ENCODE results near the gene TGDS. TPM values are rescaled to one million over a fixed set of nuclear protein-coding genes. Genes with fewer than 3 reads are reported as not detected.

TGDS gene
- total and polyA plus RNA-seq, 4 experiments from 2014 or later: 15.9 to 16.8 (median 16.3) TPM

DNA sequence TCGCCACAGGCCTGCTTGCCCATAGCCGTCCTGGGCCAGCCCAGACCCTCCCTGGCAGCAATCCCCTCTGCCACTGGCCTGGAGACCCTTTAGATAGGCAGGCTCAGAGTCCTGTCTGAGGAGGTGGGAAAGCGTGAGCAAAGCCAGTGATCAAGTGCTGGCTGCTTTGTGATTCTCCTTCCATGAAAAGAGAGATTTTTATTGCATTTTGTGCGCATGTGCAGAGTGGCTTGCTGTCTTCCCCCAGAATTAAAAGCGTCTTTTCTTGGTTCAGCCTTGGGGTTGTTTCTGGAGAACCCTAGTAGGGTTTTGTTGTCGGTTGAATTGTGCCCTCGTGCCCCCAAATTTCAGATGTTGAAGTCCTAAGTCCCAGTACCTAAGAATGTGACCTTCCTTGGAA lies 71.5 kb downstream of the TGDS start:
- CTCF ChIA-PET (ENCODE audit: partially characterized antibody): no interaction called here
- no peak for DNase-seq
- Mint-ChIP-seq H3K27me3 (peaks cover 3 to 7% of the 10 kb centered on the region in 2 donors), H3K36me3 (no peaks in the 10 kb centered on the region), H3K4me1 (no peaks in the 10 kb centered on the region), H3K4me3 (no peak overlapping the region), H3K27ac (no peak overlapping the region), H3K9me3 (peaks cover 0 to 9% (median 2%) of the 10 kb centered on the region in 8 donors)
- Histone ChIP-seq H3K9me3 (ENCODE audit: control insufficient read depth in 1 of 2, low read length in 2 of 2) (no peaks in the 10 kb centered on the region), H3K36me3 (ENCODE audit: insufficient read depth, low read length) (no peaks in the 10 kb centered on the region), H3K4me1 (ENCODE audit: insufficient read depth, low read length) (no peaks in the 10 kb centered on the region), H3K27me3 (ENCODE audit: insufficient read depth, low read length) (no peaks in the 10 kb centered on the region), H3K4me3 (ENCODE audit: low read length in 2 of 2) (no peak overlapping the region), H3K27ac (ENCODE audit: low read depth, low read length) (no peak overlapping the region)
- intact Hi-C loops (cut with micrococcal nuclease): no loop called here
- POLR2A ChIA-PET (ENCODE audit: partially characterized antibody): no interaction called here

Other genes with a start within 250 kb of the TGDS start
- gene DCT, start 116.5 kb downstream of the TGDS start, total RNA-seq: under 1 TPM; 0.35 to 0.53 TPM
- gene DCT, start 116.5 kb downstream of the TGDS start, polyA plus RNA-seq: under 1 TPM; 0.21 to 0.25 TPM
- 1 to 10 TPM; 4.8 to 5.3 TPM for gene GPR180, start 5.7 kb upstream of the TGDS start, total RNA-seq
- gene GPR180, start 5.7 kb upstream of the TGDS start, polyA plus RNA-seq: 1 to 10 TPM; 1.6 to 1.8 TPM
- gene SOX21, start 116.4 kb upstream of the TGDS start, total RNA-seq: not detected
- gene SOX21, start 116.4 kb upstream of the TGDS start, polyA plus RNA-seq: not detected